Erythroblast (primary cell): Measurements from ENCODE around the gene ITSN1.

ENCODE experiments used
- GATA1 ChIP-seq: IDR thresholded peaks from 2 replicates; pipeline ENCODE4 v1.6.1; 2011; ENCODE audit warnings: low read depth, mild to moderate bottlenecking, control low read depth, low read length, moderate library complexity
- POLR2A ChIP-seq: IDR thresholded peaks from 2 replicates; pipeline ENCODE4 v1.6.1; 2011; ENCODE audit warnings: mild to moderate bottlenecking, low read length

DNA sequence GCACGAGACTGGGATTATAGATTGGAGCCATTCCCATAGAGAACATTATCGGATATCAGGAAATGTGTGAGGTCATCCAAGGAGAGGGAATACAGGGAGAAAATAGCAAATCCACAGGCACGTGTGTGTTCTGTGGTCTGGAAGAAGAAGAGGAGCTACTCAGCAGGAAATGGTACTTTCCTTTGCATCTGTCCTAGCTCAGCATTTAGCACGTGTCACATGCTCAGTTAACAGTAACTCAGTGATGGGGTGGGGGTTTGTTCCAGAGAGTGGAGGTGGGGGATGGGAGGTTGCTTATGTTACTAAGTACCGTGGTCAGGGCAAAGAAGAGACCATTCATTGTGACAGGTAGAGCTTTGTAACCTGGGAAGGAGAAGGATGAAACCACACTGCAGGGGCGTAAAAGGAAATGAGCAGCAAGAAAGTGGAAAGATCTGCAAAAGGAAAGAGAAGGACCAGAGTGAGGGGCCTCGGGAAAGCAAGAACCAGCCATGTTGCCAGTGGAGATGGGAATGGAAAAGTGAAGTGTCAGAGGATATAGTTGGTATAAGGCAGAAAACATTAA lies 172.9 kb downstream of the ITSN1 start:
- TF ChIP-seq POLR2A, result no peak
- no peak for TF ChIP-seq GATA1
